GM19240 (cell line): Measurements from ENCODE around the gene SF3B5.
"Not testable (repeated sequence)": the region's sequence is repeated elsewhere in the genome, so short reads cannot be mapped to it uniquely, and the experiment has no call there.

Experiments
- DNase-seq: peaks from one replicate; pipeline ENCODE4 v3.0.0; 2011; ENCODE audit warnings: low spot score; ENCODE audit not compliant: insufficient read length

SF3B5 gene

GRCh38 chr6:144064402-144065212 lies 30.8 kb downstream of the SF3B5 start:
- DNase-seq = no peak

GRCh38 chr6:144063744-144064401 lies 31.5 kb downstream of the SF3B5 start:
- DNase-seq = peak; percentile 61

- DNase-seq = no peak
Measured at GRCh38 chr6:144063246-144063743, 32.1 kb downstream of the SF3B5 start.

GRCh38 chr6:144062786-144063185 lies 32.6 kb downstream of the SF3B5 start:
- DNase-seq = no peak

- no peak for DNase-seq
Measured at GRCh38 chr6:144059139-144059538, 36.2 kb downstream of the SF3B5 start.

GRCh38 chr6:144055121-144055931 lies 40.0 kb downstream of the SF3B5 start:
- DNase-seq = peak; percentile 41

- no peak for DNase-seq
Measured at GRCh38 chr6:144053601-144054000, 41.8 kb downstream of the SF3B5 start.

GRCh38 chr6:144052488-144052887 lies 42.9 kb downstream of the SF3B5 start:
- DNase-seq = no peak

GRCh38 chr6:144049386-144049785 lies 46.0 kb downstream of the SF3B5 start:
- DNase-seq = no peak

GRCh38 chr6:144047688-144048087 lies 47.7 kb downstream of the SF3B5 start:
- DNase-seq = no peak

- not testable (repeated sequence) for DNase-seq
Measured at GRCh38 chr6:144046672-144047071, 48.7 kb downstream of the SF3B5 start.

GRCh38 chr6:144044989-144045388 lies 50.4 kb downstream of the SF3B5 start:
- DNase-seq = not testable (repeated sequence)
